Measurements from ENCODE around the gene PARD3B.

The PARD3B gene

GRCh38 chr2:204860274-204860673 lies 315.0 kb downstream of the PARD3B start:
- no peak for DNase-seq

- DNase-seq, result no peak
These were observed 317.5 kb downstream of the PARD3B start for GRCh38 chr2:204862809-204863208.

GRCh38 chr2:204863336-204863735 lies 318.1 kb downstream of the PARD3B start:
- DNase-seq, result no peak

GRCh38 chr2:204869132-204869823 lies 324.0 kb downstream of the PARD3B start:
- DNase-seq, result no peak

- no peak for DNase-seq
These were observed 324.8 kb downstream of the PARD3B start for GRCh38 chr2:204870053-204870452.

- no peak for DNase-seq
These were observed 326.1 kb downstream of the PARD3B start for GRCh38 chr2:204871231-204871953.

GRCh38 chr2:204876311-204876710 lies 331.0 kb downstream of the PARD3B start:
- DNase-seq, result no peak

- no peak for DNase-seq
These were observed 332.4 kb downstream of the PARD3B start for GRCh38 chr2:204877691-204878090.

- DNase-seq, result no peak
These were observed 335.7 kb downstream of the PARD3B start for GRCh38 chr2:204880928-204881327.

GRCh38 chr2:204881655-204882054 lies 336.4 kb downstream of the PARD3B start:
- no peak for DNase-seq

GRCh38 chr2:204885747-204886146 lies 340.5 kb downstream of the PARD3B start:
- DNase-seq, result no peak

GRCh38 chr2:204886713-204887112 lies 341.4 kb downstream of the PARD3B start:
- DNase-seq, result no peak

GRCh38 chr2:204888222-204888621 lies 342.9 kb downstream of the PARD3B start:
- no peak for DNase-seq

- DNase-seq, result no peak
These were observed 345.4 kb downstream of the PARD3B start for GRCh38 chr2:204890680-204891079.

- DNase-seq, result no peak
These were observed 346.5 kb downstream of the PARD3B start for GRCh38 chr2:204891739-204892138.

GRCh38 chr2:204892506-204893255 lies 347.4 kb downstream of the PARD3B start:
- DNase-seq, result no peak

GRCh38 chr2:204896146-204896545 lies 350.9 kb downstream of the PARD3B start:
- no peak for DNase-seq

- DNase-seq, result no peak
These were observed 352.3 kb downstream of the PARD3B start for GRCh38 chr2:204897561-204897960.

- DNase-seq, result no peak
These were observed 353.8 kb downstream of the PARD3B start for GRCh38 chr2:204898928-204899640.

- DNase-seq, result no peak
These were observed 354.7 kb downstream of the PARD3B start for GRCh38 chr2:204899983-204900382.

- no peak for DNase-seq
These were observed 355.2 kb downstream of the PARD3B start for GRCh38 chr2:204900487-204900886.

- no peak for DNase-seq
These were observed 355.6 kb downstream of the PARD3B start for GRCh38 chr2:204900910-204901309.

- no peak for DNase-seq
These were observed 356.3 kb downstream of the PARD3B start for GRCh38 chr2:204901591-204901990.

Data from bone marrow (tissue), 2 donors.